Middle frontal gyrus (tissue), 1 donor: ENCODE results near the gene LRRC40.

Source experiments
- DNase-seq: peaks from one replicate; pipeline ENCODE4 v3.0.0-alpha.2; 2015; ENCODE audit warnings: low spot score; ENCODE audit errors: extremely low spot score

Gene LRRC40

DNA sequence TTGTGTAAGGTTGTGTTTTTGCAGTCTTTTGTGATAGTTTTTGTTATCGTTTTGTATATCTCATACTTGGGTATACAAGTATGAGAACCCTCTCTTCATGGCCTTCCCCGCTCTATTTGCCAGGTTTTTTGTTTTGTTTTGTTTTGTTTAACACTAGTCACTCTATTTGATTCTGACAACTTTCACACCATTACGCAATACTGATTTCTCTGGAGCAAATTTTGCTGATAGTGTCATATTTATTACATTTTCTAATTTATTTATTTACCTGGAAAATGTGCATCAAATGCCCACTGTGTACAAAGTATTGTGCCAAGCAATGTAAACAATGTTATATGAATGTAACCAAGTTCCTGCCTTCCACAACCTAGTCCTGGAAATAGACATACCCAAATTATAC is 90.1 kb downstream of the LRRC40 start:
- no peak for DNase-seq

DNA sequence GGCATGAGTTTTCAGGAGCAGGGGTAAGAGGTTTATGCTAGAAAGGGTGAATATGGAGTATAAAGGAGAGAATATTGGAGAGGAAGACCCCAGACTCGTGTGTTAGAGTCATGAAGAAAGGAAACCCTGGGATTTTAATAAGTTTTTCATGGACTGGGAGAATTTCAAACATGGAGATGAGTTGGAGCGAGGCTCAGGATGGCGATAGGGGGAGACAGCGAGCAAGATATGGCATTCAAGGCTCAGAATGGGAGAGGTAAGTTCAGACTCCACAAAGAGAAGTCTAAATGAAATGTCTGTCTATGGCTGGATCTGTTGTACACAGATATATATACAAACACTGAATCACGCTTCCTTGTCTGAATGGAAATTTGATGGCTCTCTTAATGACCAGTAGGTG is 92.5 kb downstream of the LRRC40 start:
- no peak for DNase-seq

DNA sequence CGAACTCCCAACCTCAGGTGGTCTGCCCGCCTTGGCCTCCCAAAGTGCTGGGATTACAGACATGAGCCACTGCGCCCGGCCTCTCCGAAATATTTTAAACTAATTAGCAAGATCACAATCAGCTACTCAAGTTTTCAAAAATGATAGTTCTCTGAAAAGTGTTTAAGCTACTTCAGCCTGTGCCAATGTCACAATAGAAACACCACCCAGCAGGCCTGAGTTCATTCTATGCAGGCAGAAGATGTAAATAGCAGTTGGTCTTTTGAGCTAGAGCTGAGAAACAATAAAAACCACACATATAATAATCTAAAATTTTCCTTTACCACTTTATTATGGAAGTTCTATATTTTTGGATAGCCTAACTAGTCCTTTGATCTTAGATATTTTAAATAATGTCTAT is 96.1 kb downstream of the LRRC40 start:
- no peak for DNase-seq

DNA sequence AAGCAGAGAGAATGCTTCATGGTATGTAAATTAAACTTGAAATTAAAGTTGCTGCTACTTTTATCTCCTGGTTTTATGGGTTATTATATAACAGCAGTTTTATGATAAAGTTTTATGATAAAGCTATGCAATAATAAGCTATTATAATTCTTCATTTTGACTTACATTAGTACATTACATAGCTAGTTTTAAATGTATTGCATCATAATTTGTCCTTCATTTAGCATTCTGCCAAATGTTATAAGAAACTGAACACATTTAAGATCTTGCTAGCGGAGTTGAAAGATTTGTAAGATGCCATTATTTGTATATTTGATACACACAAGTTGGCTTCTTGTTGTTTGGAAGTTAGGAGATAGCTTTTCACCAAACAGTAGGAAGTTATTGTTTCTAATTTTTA is 101.6 kb downstream of the LRRC40 start:
- no peak for DNase-seq

DNA sequence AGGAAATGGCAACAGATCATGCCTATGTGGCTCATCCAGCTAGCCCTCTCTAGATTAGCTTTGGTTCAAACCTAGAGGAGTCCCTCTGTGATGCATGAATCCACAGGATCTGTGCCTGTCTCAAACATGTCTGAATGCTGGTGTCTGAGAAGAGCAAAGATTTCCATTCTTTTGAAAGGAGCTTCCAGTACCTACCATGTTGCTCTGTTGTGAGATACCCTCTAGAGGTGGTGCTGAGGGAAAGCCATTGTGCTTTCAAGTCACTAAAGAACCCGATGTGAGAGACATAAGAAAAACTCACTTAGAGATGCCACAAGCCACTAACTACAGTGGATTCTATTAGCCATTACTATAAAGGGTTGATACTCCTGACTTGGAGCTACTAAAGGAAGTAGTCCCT is 103.6 kb downstream of the LRRC40 start:
- no peak for DNase-seq

DNA sequence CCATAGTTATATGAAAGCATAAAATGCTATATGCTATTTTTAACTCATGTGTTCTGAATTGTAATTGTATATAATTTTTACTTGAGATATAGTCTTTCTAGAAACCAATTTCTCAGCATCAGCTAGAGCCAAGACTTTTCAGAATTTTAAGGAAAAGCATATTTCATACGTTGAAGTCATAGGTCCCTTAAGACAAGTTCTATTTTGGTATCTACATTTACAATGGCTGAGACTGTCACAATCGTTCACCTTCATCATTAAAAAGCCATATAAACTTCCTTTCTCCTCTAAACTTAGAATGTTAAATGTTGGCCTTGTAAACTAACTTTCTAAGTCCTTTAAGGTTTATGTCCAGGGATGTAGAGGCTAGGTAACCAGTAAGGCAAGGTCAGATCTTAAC is 104.1 kb downstream of the LRRC40 start:
- DNase-seq: no peak
